HG03457 (cell line): ENCODE results near the gene FGA.
"Not testable (repeated sequence)": the region's sequence is repeated elsewhere in the genome, so short reads cannot be mapped to it uniquely, and the experiment has no call there.

Experiments
- ATAC-seq: cut with Tn5 transposase; IDR thresholded peaks from one replicate; pipeline ENCODE4 v1.9.1; 2021; ENCODE audit warnings: moderate number of reproducible peaks; ENCODE audit not compliant: unreplicated experiment

FGA gene

GRCh38 chr4:154608361-154609252 lies 18.1 kb upstream of the FGA start:
- no peak for ATAC-seq

DNA sequence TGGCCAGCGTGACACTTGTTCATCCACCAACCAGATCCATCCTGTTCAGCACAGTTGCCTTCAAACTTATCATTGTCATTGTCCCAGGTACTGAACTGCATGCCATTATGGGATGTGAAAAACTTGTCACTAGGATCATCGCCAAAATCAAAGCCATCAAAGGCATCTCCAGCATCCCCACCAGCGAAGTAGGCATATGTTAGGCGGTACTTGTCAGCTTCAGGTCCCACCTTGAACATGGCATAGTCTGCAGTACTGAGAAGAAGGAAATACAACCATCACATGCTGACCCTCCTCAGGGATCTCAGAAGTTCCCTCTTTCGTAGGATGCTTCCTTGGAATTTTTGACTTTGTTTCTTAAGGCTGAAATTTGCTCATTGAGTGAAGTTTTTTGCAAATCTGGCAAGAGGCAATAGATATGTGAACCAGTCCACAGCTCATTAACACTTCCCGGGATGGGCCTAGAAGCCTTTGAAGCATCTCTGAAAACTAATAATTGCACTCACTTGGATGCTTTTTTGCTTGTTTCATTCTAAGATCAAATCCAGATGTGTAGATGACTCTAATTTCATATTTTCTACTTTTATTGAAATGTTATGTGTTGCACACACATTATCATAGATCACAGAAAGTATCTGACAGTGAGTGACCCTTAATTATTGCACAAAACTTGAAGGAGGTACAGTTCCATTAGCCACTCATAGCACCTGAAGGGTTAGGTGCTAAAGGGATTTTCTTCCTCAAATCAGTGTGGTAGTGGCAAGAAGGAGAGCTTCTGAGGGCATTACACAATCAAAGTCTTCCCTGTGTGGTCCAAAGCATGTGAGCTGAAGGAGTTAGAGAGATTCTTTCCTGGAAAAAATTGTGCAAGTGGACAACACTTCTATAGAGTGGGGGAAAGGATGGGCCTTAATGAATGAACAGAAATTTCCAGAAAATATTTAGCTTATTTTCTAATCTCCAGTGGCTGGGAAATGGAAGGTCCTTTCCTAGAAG lies 16.5 kb upstream of the FGA start:
- no peak for ATAC-seq

GRCh38 chr4:154604696-154605200 lies 14.2 kb upstream of the FGA start:
- ATAC-seq, result no peak

DNA sequence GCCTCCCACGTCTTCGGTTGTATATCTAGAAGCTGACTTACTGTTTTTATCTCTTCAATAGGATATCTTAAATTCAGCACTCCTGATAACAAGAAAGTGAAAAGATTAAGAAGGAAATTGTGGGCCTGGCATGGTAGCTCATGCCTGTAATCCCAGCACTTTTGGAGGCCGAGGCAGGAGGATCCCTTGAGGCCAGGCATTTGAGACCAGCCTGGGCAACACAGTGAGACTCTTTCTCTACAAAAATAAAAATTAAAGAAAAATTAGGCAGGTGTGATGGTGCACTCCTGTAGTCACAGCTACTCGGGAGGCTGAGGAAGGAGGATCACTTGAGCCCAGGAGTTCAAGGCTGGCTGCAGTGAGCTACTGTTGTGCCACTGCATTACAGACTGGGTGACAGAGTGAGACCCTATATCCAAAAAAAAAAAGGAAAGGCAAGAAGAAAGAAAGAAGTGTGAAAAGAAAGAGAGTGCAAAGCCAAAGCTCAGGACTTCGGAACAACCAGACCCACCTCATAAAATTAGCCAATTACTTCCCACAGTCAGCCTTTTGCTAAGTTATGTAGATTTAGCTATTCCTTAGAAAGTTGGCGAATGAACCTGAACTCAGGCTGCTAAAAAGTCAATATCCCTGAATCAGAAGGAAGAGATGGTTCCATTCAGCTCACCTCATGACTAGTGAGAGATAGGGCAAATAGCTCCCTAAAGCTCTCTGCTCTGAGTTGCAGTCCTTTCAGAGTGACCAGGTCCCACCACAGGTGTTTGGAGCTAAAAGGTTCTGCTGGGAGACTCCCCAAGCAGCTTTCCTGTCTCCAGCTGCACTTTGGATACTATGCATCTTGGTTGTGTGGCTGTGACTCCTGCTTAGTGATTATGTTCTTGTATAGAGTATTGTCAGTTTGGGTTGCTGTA lies 12.7 kb upstream of the FGA start:
- no peak for ATAC-seq

DNA sequence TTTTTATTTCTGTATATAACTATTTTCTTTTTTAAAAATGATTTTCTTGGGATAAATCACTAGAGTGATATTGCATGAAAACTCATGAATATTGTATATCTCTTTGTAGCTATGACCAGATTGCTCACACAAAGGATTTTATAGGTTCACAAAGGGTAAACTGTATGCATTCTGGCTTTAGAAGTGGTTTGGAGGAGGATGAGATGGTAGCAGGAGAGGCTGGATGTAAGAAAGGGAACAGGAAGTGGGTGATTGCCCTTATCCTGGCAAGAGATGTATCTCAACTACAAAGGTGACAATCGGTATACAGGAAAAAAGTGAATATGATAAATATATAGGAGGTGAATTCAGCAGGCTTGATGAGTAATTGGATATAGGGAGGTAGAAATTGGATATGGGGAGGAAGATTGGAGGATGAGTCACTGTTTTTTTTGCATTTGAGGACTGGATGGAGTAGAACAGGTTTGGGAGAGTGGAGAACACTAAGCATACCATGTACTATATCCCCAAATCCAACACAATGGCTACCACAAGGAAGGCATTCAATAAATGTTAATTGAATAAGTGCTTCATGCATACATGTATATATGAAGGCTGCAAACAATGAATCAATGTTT lies 12.0 kb upstream of the FGA start:
- ATAC-seq, result no peak

DNA sequence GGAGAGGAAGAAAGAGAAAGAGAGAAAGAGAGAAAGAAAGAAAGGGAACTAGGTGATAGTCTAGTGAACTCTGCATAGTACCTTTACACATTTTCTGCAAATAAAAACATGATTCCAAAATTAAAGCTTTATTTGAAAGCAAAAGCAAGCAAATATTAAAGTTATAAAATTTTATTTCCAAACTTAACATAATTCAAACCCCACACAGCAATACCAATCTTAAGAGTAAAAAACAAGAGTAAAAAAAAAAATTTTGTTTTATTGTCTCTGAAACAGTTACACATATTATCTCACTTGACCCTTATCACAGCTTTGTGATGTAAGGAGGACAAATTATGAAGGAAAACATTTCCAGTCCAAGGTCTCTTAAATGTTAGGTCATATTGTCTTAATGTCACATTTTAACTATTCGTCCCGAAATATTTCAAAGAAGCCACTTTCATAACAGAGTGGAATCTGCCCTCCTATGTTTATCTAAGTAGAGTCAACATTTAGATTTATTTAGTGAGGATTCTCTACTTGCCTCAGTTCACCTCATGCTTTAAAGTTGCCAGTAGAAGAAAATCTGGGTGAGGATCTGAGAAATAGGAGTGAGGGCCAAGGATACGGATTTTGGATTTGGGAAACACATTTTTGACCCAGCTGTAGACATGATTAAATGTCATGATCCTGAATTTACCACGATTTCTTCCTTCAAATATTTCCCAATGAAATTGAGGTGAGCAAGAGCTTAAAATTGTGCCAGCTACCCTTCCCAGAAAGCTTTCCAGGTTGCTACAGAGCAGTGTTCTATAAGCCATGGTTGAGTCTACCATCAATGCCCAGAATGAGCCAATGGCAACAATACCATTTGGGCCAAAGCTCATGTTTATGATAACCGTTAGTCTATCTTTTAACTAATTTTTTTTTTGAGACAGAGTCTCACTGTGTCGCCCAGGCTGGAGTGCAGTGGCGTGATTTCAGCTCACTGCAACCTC lies 7.5 kb upstream of the FGA start:
- ATAC-seq, result no peak

DNA sequence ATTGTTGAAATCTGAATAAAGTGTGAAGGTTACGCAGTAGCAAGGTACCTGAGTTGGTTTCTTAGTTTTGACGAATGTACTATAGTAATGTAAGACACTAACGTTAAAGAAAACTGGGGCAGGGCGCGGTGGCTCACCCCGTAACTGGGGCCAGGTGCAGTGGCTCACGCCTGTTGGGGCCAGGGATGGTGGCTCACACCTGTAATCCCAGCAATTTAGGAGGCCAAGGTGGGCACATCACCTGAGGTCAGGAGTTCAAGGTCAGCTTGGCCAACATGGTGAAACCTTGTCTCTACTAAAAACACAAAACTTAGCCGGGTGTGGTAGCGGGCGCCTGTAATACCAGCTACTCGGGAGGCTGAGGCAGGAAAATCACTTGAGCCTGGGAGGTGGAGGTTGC lies 6.7 kb upstream of the FGA start:
- ATAC-seq, result not testable (repeated sequence)

- ATAC-seq, result no peak
Observed at GRCh38 chr4:154595807-154596206, 5.3 kb upstream of the FGA start.

DNA sequence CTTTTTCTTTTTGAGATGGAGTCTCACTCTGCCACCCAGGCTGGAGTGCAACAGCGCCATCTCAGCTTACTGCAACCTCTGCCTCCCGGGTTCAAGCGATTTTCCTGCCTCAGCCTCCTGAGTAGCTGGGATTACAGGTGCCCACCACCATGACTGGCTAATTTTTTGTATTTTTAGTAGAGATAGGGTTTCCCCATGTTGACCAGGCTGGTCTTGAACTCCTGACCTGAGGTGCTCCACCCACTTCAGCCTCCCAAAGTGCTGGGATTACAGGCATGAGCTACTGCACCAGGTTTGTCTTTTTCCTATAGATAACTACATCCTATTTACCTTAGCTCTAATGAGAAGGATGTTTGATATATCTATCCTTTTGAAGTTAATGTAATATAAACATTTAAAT lies 3.8 kb upstream of the FGA start:
- ATAC-seq, result not testable (repeated sequence)

DNA sequence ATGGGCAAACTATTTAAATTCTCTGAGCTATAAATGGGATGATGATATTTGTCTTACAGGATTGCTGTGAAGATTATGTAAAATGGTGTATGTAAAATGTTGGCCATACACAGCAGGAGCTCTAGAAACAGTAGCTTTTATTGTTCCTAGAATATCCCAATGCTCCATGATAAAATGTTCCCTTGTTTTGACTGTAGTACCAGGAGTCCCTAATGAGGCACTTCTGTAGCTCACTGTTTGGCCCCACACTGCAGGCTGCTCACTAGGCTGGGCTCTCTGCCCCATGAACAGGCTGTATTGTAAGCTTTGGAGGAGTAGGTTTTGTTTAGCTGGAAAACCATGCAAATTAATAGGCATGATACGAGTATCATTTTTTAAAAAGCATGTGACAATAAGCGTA lies 3.3 kb upstream of the FGA start:
- no peak for ATAC-seq

DNA sequence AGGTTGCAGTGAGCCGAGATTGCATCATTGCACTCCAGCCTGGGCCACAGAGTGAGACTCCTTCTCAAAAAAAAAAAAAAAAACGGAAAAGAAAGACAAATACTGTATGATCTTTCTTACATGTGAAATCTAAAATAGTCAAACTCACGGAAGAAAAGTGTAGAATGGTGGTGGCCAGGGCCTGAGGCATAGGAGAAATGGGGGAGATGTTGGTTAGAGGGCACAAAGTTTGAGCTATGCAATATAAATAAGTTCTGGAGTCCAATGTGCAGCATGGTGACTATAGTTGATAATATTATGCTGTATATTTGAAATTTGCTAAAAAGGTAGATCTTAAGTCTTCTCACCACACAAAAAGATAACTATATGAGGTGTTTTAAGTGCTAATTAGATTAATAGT lies 1.3 kb upstream of the FGA start:
- ATAC-seq, result no peak

- ATAC-seq, result no peak
Observed at GRCh38 chr4:154589296-154590197, 995 bp downstream of the FGA start.

DNA sequence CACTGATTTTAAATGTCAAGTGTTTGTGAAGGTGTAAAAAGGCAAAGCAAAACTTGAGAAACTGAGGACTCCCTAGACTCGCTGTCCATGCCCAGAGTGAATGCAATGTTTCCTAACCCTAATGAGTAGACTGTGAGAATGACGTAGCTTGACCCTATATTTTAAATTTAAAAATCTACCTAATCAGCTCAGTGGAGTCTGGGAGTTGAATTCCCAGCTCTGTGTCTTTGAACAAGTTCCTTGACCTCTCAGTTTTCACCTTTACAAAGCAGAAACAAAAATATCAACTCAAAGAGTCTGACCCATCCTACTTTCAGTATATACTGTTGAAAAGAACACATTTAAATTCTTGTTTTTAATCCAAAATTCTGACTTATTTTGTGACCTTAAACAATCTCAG lies 2.3 kb downstream of the FGA start:
- ATAC-seq, result no peak

DNA sequence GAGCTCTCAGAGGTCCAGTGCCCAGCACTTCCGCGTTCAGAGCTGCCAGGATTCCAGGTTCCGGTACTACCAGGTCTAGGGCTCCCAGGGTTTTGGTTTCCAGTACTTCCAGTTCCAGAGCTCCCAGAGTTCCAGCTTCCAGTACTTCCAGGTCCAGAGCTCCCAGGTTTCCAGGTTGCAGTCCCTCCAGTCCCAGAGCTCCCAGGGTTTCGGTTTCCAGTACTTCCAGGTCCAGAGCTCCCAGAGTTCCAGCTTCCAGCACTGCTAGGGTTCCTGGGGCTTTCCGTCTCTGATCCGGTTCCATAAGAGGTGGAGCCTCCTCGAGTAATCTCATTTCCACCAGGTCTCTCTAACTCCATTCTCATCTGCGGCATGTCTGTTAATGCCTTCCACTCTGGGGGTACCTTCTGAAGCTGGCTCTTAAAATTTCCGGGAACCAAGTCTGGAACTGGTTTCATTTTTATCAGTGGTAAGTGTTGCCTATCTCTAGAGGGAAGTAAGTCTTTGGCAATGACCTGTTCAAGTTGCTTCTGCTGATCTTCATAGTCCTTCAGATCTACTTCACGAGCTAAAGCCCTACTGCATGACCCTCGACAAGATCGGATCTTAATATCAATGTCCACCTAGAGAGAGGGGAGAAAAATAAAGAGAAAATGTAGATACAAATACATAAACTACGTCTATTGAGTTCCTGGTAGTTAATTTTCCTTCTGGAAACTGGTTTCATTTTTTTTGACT lies 4.1 kb downstream of the FGA start:
- ATAC-seq, result no peak

DNA sequence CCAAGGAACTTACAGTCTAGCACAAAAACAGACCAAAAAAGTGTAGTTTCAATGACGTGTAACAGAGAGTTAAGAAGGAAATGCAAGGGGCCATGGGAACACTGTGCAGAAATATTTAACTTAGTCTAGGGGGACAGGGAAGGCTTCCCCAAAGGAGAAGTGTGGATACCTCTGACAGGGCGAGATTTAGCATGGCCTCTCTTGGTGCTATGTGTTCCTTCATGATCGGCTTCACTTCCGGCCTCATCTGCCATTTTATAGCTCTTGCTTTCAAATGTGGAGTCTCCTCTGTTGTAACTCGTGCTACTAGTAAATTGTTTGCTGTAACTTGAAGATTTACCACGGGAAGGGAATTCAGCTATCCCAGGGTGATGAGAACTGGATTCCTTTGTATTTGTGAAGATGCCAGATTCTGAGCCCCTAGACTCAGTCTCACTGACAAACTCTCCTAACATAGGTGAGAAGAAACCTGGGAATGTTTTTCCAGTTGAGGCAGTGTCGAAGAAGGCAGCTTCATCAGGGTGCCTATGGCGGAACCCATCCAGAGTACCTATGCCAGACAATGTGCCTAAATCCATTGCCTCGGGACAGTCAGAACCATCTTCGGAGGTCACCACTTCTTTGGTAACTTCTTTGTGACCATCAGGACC lies 5.0 kb downstream of the FGA start:
- no peak for ATAC-seq

DNA sequence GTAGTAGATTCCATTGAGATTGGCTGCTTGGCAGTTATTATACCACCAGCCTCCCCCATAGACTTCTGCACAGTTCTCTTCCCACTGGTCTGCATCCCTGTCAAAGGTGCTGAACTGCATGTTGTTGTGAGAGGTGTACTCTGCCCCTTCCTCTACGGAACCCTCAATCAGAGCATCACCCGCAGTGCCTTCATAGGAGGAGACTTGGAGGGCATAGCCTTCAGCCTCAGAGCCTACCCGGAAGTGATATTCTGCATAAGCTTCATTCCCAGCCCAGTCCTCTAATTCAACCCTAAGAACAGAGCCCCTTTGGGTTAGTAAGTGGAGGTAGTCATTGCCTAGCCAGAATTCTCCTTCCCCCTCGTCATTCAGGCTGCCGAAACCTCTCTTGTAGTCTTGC lies 6.3 kb downstream of the FGA start:
- no peak for ATAC-seq

DNA sequence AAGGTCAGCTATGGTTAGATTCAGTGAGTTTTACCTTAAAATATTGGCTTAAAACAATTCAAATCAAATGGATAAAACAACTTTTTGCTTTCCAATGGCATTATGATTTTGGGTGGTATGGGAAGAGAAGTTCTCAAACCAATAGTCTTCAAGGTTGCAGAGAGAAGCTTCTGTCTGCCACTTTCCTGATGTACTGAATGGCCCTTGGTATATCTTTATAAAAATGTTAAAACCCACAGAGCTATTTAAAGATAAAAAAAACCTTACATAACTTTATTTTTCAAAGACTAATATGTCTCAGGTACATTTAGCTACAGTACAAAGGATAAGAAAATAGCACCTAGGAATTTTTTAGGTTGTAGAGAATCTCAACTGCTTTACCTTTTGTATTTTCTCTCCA lies 6.9 kb downstream of the FGA start:
- no peak for ATAC-seq
